ENCODE results near the gene PKP4.
"Not testable (repeated sequence)": the region's sequence is repeated elsewhere in the genome, so short reads cannot be mapped to it uniquely, and the experiment has no call there.

The PKP4 gene

DNA sequence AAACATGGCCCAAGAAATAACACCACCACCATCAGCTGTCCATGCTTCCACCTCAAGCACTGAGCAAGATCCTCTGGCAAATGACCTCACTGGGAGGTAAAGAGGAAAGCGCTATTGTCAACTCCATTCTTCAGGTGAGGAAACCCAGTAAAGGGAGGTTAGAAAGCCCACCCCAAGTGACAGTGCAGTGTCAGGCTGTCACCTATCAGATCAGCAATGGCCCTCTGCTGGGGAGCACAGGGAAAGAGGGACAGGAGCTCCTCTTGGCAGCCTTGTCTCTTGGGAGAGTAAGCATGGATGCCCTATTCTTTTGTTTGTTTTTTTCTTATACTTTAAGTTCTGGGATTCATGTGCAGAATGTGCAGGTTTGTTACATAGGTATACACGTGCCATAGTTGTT lies 234.1 kb downstream of the PKP4 start:
- DNase-seq = no peak

DNA sequence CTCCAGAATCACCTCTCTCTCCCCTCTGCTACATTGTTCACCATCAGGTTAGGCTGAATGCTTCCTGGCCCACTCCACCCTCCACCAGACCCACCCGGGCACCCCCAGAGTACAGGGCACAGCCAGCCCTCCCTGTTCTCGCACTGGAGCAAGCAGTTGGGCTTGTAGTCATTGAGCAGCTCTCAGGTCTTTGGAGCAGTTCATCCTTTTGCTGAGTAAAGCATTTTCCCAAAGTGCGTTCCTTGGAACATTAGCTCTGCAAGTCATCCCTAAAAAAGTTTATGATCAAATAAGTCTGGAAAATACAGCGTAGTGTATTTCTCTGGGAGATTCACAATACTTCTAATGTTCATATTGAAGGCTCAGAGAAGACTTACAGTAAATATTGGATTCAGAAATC lies 234.9 kb downstream of the PKP4 start:
- no peak for DNase-seq

DNA sequence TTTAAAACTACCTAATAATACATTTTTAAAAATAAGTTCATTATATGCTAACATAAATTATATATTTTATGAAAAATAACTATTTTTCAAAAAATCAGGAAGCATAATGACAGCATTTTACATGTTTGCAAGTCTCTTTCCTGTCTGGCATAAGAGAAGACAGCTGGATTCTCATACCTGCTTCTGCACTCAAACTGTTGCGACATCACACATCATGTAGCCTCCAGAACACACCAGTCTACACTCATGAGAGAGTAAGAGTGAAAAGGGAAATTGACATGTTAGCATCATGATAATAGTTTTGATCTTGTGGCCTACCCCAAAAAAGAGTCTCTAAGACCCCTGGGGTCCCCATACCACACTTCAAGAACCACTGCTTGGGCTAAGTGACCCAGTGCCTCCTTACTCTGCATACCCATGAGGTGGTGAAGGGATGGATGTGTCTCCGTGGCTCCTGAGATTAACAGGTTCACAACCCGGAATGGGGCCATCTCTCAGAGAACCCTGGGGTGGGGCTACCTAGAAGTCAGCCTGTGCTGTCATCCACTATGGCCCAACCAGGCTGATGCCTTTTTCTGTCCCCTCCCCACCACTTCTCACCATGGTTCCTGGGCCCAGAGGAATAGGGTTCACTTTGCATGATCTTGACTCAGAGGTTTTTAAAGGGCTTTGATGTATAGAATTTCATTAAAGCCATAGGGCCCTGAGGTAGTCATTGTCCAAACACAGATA lies 235.8 kb downstream of the PKP4 start:
- no peak for DNase-seq

DNA sequence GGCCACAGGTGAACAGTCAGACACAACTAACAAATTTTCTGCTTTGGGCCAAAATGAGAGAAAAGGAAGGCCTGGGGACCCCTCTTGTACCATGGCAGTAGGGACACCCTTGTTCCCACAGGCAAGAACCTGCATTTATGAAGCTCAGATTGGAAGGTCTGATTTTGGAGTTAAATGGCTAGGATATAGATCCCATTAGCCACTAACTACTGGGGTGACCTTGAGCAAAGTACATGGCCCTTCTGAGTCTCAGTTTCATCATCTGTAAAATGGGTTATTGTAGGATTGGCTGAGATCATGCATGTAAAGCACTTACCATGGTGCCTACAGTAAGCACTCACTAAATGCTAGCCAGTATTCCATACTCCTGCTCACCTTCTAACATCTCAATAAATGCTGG lies 236.7 kb downstream of the PKP4 start:
- DNase-seq = no peak

DNA sequence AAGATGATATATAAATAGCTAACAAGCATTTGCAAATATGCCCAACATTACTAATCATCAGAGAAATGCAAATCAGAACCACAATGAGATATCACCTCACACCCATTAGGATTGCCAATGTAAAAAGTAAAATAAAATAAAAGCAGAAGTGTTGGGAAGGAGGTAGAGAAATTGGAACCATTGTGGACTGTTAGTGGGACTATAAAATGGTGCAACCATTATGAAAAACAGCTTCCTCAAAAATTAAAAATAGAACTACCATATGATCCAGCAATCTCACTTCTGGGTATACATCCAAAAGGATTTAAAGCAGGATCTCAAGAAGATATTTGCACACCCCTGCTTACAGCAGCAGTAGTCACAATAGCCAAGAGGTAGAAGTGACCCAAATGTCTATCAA lies 238.6 kb downstream of the PKP4 start:
- DNase-seq = no peak

DNA sequence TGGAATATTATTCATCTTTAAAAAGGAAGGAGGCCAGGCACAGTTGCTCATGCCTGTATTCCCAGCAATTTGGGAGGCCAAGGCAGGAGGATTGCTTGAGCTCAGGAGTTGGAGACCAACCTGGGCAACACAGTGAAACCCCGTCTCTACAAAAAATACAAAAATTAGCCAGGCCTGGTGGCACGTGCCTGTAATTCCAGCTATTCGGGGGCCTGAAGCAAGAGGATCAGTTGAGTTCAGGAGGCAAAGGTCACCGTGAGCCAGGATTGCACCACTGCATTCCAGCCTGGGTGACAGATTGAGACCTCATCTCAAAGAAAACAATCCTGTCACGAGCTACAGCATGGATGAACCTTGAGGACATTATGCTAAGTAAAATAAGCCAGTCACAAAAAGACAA lies 239.0 kb downstream of the PKP4 start:
- not testable (repeated sequence) for DNase-seq

DNA sequence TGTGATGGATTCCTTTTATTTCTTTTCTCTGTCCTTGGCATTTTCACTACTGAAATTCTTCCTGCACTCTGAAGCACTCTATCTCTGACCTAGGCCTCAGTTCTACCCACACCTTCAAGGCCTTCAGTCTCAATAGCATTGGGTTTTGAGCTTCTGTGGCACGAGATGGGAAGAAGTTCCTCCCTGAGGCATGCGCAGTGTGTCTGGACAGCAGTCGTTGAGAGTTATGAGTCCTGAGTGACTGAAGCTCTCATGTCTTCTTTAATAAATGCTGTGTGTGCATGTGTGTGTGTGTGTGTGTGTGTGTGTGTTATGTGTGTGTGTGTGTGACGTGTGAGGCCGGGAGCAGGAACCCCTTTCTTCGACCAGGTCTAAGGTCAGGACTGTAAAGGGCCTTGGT lies 242.6 kb downstream of the PKP4 start:
- DNase-seq = no peak

DNA sequence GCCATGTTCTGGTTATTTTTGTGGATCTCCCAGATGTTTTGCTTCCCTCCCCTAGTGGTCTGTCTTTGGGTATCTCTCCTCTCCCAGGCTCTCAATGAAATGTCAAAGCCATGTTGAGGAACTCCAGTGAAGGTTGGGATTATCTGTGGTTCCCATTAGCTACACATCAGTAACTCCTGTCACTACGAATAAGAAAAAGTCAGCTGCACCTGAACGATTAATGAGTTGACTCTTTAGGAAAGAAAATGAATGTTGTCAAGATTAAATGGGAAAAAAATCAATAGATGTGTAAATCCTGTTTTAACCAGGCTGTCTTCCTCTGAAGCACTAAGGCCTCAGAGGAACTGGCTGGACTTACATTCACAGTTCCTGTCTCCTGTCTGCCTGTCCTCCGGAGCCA lies 244.3 kb downstream of the PKP4 start:
- no peak for DNase-seq

DNA sequence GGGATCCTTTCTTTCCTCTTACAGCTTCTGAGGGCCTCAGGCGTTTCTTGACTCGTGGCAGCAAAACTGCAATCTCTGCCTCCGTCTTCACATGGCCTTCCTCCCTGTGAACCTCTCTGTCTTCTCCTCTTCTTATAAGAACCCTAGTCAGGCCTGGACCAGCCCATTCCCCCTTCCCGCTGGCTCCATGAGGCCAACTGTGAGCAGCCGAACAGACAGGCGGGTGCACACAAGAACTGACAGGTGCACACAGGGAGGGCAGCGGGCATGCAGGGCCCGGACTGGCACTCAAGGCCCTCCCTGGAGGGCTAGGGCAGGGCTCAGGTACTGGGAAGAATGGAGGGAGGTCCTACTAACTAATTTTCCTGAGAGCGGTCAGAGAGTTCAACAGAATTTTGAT lies 246.0 kb downstream of the PKP4 start:
- DNase-seq = no peak

DNA sequence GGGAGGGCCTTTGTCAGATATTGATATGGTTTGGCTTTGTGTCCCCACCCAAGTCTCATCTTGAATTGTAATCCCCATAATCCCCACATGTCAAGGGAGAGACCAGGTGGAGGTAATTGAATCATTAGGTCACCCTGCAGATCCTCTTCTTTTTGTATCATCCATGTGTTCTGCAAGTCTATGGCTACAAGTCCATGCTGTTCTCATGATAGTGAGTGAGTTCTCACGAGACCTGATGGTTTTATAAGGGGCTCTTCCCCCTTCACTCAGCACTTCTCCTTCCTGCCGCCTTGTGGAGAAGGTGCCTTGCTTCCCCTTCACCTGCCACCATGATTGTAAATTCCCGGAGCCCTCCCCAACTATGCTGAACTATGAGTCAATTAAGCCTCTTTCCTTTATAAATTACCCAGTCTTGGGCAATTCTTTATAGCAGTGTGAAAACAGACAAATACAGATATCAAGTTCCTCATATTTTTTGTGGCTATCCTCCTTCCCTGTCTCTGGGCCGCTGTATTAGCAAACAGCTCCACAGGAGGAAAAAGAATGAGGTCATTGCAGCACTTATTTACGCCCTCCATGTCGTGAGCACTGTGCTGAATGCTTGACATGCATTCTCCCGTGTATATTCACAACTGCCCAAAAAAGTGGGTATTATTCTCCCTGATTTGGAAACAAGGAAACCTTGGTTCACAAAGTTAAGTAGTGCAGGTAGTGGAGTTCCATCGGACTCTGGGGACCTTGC lies 248.1 kb downstream of the PKP4 start:
- DNase-seq = not testable (repeated sequence)

DNA sequence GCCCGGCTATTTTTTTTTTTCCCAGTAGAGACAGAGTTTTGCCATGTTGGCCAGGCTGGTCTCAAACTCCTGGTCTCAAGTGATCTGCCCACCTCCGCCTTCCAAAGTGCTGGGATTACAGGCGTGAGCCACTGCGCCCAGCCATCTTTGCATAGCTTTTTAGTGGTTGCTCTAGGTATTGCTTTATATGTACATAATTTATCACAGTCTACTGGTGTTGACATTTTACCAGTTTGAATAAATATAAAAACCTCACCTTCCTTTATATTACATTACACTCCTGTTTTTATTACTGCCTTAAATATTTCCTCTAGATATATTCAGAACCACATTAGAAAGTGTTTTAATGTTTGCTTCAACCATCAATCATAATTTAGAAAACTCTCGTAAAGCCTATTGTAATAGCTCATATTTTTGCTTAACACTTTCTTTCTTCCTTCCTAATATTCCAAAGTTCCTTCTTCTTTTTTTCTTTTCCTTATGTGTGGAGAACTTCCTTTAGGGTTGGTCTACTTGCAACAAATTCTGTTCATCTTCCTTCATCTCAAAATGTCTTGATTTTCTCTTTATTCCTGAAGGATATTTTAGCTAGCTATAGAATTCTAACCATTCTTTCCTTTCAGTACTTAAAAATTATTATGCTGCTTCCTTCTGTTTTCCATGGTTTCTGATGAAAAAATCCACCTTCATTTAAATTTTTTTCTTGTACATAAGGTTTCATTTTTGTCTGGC lies 256.2 kb downstream of the PKP4 start:
- no peak for DNase-seq

DNA sequence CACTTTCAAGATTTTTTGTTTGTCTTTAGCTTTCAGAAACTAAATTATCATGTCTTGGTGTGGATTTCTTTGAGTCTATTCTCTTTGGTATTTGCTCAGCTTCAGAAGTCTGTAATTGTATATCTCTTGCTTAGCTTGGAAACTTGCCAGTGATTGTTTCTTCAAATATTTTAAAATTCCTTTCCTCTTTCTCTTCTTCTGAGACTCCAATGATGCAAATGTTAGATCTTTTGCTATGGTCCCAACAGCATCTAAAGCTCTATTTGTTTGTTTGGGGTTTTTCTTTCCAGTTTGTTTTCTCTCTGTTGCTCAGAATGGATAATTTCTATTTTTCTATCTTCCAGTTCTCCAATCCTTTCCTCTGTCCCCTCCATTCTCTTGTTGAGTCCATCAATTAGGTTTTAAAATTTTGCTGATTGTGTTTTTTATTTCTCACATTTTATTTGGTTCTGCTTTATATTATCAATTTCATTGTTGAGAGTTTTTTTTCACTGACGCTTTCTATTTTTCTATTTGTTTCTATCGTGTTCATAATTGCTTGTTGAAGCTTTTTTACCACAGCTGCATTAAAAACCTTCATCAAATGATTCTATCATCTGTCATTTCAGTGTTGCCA lies 256.9 kb downstream of the PKP4 start:
- no peak for DNase-seq

DNA sequence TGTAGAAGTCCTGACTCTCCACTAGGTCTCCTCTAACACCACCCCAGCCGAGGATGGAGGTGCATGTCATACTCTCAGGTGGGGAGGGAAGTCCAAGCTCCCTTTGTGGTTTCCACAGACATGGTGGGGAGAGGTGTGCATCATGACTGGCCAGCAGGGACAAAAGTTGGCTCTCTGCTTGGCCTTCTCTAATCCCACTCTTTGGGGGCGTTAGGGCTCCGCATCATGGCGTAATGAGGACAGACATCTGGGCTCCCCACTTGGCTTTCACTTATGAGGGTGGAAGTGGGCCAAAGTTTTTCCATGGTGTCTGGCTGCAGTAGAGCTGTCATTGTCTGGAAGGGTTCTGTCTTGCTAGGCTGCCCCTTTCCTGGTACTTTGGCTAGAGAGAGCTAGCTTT lies 257.7 kb downstream of the PKP4 start:
- DNase-seq = no peak

DNA sequence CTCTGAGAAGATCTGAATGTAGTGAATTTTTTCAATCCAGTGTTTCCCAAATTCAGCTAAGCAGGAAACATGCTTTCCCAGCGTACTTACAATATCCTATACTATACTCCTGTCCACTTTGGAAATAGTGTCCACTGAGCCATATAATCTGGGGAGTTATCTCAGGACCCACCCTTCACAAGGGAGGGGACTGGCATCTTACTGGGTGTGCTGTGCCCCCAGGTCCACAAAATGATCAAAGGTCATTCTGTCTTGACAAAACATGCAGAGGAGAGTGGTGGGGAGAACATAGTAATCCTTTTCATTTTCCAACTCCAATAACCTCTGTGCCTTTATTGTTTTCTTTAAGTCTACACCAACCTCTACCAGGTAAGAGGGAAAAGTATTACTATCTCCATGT lies 258.6 kb downstream of the PKP4 start:
- DNase-seq = no peak

DNA sequence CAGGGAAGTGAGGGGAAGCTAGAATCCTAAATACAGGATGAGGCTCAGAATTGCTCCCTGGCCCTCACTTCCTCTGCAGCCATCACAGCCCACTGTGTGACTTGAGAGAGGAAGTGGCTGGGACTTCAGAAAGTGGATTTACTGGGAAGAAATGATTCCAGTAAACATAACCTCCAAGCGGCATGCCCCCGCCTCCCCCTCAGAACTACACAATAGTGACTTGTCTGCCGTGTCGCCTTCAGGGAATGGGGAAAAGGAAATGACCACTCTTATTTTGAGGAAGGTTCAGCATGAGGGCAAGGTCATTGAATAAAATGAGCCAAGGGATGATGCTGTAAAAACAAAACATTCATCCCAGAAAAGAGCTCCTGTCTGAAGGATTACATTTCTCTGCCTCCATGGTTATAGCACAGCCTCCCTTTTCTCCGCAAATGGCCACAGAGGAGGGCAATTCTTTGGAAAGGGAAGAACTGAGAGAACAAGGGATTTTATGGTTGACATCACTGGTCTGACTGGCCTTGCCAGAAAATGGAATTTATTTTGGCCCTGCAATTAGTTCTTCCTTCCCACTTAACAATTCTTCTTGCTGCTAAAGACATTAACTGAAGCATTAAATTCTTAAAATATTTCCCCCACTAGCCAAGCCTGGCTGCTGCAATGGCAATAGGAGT lies 259.5 kb downstream of the PKP4 start:
- DNase-seq = no peak

DNA sequence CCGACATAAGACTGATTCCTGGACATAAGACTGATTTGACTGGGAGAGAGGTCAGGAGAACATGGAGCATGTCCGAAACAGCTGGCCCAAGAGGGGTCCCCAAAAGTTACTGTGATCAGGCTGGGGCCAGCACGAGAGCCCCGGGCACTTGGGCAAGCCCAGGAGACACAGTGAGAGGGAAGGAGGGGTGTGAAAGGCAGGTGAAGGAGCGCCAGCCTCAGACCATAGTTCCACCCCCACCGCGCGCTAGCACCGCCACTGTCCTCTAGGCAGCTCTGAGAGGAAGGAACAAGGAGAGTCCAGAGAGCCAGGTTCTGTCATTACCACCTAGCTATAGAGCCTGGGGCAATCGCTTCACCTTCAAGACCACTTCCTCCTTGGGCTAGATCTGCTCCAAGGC lies 260.2 kb downstream of the PKP4 start:
- DNase-seq = no peak

DNA sequence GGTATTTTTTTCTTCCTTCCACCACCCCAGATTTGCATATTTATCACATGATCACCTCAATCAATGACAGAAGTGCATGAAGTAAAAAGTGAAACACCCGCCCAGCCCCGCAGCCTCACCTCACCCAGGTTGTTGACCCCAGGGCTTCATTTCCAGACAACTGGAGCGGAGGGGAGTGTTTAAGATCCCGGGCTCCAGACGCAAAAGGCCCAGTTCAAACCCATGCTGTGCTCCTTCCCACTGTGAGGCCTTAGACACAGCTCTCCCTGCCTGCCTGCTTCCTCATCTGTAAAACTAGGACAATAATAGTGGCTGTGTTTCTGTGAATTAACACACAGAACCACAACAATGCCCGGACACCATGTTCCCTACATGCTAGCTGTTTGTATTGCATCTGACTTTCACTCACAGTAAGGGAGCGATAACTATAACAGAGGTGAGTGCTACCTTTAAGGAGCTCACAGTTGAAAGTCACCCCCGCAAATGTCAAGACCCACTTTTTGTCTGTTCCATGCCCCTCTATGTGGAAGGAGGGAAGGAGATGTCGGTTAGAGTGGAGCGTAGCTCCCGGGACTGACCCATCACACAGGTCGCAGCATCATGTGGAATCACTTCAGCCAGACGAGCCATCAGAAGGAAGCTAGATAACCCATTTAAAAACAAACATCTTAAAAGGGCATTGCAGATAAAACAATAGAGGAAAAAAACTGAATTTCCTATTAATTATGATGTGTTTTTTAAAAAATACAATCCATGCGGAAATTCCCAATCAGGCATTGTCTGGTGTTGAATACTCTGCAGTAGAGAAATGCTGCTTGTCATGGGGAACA lies 260.8 kb downstream of the PKP4 start:
- no peak for DNase-seq

DNA sequence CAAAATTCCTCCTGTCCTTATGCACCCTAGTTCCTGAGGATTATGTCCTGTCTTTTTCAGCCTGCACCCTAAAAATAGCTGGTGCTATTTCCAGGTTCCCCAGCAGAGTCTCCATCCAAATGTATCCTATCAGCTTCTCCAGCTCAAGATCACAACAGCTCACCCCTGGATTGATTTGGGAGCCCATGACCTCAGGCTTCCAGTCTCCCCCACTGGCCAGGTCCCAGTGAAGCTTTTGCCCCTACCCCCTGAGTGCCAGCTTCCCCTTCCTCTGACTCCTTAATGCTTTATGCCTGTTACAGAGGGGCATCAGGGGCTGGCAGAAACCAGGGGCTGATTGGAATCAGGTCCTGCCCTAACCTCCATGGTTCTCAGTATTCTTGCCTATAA lies 261.4 kb downstream of the PKP4 start:
- DNase-seq = no peak

DNA sequence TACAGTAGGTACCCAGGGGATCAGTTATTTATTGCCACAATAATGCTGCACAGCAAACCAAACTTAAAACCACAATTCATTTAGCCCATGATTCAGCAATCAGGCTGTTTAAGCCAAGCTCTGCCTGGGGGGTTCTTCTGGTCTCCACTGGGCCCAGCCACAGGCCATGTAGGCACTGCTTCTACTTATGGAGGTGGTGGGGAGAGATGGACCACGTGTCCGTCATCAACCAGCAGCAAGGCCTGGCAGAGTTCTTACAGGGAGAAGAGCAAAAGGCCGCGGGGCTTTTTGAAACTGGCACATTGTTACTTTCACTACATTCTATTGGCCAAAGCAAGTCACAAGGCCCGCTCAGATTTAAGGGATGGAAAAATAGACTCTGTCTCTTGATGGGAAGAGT lies 262.1 kb downstream of the PKP4 start:
- DNase-seq = no peak

DNA sequence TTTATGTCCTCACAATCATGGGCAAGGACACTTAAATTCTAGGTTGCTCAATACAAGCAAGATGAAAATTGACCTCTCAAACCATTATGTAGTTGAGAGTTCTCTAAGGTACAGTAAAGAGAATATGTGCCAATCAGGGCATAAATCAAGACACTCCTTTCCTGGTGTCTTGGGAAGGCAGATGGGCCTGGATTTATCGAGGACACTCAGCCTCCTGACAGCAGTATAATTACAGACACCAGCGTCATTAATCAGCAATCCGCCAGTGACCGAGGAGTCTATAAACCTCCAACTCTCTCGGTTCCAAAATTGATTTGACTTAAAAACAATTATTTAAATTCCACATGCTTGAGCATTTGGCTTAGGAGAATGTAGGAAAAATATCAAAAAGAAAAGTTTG lies 262.7 kb downstream of the PKP4 start:
- DNase-seq = no peak

DNA sequence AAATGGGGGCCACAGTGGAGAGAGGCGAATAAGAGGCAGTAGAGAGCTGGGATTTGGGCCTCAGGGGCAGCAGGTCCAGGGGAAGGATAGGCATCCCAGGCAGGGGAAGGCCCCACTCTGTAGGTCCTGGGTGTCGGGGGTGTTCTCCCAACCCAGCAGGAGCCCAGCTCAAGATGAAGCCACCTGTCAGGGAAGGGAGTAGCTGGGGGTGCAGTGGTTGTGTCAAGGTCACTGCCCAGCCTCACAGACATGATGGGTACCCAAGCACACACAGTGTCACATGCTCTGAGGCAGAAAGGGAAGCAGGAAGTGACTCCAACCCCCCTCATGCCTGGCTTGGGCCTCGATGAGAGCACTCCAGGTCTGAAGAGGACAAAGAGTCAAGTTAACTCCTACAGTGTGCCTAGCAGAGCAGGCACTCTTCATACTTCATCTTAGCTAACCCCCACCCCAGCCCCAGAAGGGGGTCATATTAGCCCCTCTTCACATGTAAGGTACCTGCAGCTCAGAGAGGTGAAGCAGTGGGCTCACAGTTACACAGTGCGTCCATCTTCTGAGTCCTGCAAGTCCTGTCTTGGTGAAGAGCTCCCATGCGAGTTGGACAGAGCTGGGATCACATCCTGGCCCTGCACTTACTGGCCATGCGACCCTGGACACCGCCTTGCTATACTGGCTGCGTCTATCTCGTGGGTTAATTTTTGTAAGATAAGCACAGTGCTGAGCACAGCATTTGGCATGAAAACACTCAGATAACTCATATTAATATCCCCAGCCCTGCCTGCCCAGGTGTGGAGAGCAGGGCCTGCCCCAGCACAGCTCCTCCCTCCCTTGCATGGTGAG lies 265.7 kb downstream of the PKP4 start:
- no peak for DNase-seq
